Muscle of back (tissue), 11 donors: ENCODE data around the gene GUCY1A1. TPM values are rescaled to one million over a fixed set of nuclear protein-coding genes. Genes with fewer than 3 reads are reported as not detected.

Experiments used
- DNase-seq, 3 donors: peaks; one replicate each; pipeline versions ENCODE4 v3.0.0 to v3.0.0-alpha.2; 2013
- polyA plus RNA-seq, 10 donors: library from polyadenylated mRNA; unstranded; fragments of 120-200 nt; gene quantifications; one replicate each; pipeline ENCODE4 v1.2.1, GENCODE V29; 2013; ENCODE audit not compliant: insufficient read length in 10 of 10

GUCY1A1 gene
- polyA plus RNA-seq, 10 donors = 11.6 to 17.5 (median 14.5) TPM

DNA sequence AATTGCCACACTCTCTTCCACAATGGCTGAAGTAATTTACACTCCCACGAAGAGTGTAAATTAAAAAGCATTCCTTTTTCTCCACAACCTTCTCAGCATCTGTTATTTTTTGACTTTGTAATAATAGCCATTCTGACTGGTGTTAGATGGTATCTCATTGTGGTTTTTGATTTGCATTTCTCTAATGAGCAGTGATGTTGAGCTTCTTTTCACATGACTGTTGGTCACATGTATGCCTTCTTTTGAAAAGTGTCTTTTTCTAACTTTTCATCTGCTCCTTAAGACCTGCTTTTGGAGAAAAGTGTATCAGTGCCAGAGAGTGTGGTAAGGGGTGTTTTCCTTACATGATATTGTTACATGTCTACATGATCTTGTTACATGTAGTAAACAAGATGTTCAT, 25.7 kb downstream of the GUCY1A1 start:
- no peak for DNase-seq

- DNase-seq = peak in 1 of 3 donors; percentile 7
These were observed 26.5 kb downstream of the GUCY1A1 start for GRCh38 chr4:155693015-155693663.

GRCh38 chr4:155694100-155694785, 27.6 kb downstream of the GUCY1A1 start:
- no peak for DNase-seq

DNA sequence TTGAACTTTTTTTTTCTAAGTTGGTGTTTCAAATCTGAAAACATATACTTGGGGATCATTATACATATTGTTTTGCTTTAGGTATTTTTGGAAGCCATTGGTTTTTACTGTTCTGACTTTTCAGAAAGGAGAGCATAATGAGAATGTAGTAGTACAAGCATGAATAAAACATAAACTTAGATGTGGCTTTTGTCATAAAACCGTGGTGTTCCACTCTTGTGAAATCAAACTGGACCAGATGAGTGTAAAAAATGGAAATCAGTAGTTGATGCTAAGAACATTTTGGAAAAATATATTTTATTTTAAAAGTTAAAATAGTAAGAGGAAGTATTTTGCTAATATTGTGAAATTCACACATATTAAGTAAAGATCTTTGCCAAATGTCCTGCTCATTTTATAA, 29.6 kb downstream of the GUCY1A1 start:
- DNase-seq = no peak

DNA sequence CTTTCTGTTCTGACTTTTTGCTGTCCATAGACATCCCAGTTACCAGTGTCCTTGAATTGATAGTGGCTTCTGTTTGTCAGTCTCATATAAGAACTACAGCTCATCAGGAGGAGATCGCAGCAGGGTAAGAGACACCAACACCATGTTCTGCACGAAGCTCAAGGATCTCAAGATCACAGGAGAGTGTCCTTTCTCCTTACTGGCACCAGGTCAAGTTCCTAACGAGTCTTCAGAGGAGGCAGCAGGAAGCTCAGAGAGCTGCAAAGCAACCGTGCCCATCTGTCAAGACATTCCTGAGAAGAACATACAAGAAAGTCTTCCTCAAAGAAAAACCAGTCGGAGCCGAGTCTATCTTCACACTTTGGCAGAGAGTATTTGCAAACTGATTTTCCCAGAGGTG, 30.1 kb downstream of the GUCY1A1 start:
- DNase-seq = no peak

DNA sequence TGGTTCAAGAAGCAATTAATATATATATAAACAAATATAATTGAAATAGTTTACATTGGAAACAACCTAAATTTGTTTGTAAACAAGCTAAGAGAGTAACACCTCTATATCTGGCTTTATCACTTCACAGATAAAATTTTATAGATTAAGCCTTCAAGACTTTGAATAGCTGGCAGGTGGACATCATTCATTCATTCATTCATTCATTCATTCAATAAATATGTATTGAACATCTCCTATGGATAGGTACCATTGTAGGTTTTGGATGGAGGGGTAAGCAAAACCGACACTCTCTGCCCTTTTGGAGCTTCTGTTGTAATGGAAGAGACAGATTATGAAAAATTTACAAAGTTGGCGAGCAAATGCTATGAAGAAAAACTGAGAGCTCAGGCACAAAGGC, 35.2 kb downstream of the GUCY1A1 start:
- no peak for DNase-seq

GRCh38 chr4:155703486-155704247, 37.0 kb downstream of the GUCY1A1 start:
- DNase-seq = no peak

GRCh38 chr4:155704841-155705404, 38.3 kb downstream of the GUCY1A1 start:
- DNase-seq = no peak

DNA sequence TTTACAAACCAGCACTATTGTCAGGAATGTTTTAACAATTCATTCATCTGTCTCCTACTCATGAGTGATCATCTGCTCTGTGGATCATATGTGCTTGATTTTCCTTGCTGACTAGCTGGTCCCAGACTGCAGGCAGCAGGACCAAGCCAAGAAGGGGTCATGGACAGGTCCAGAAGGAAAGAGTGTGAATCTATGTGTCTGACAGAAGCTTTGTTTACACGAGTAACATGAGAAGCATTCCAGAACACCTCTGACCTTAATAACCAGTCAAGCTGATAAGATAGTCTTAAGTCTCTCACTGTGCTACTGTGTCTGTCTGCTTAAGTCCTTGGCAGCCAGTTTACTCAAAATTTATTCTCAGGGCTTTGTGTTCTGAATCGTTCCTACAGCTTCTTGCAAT, 39.0 kb downstream of the GUCY1A1 start:
- peak; percentile 9 to 37 (median 23) for DNase-seq

DNA sequence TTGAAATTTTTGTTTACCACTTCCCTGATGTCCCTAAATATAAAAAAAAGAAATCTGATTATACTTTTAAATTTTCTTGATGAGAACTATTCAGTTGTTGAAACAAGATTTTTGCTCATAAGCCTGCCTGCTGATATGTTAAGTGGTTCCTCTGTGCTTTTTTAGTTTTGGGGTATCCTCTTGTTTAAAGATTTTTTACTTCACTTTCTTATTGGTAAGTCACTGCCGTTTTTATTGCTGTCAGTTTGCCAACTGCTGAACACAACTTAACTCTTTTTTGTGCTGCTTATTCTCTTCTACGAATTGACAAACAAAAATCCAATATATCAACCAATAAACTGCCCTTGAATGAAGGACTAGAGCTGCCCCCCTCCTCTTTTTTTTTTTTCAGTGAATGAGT, 39.5 kb downstream of the GUCY1A1 start:
- DNase-seq = no peak

DNA sequence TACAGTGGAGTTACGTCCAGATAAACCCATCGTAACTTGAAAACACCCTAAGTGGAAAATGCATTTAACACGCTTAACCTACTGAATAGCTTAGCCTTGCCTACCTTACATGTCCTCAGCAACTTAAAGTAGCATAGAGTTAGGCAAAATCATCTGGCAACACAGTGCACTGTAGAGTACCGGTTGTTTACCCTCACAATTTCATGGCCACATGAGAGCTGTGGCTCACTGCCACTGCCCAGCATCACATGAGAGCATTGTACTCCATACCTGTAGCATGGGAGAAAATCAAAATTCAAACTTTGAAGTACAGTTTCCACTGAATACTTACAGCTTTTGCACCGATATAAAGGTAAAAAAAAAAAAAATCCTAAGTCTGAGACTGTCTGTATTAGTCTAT, 40.6 kb downstream of the GUCY1A1 start:
- no peak for DNase-seq

DNA sequence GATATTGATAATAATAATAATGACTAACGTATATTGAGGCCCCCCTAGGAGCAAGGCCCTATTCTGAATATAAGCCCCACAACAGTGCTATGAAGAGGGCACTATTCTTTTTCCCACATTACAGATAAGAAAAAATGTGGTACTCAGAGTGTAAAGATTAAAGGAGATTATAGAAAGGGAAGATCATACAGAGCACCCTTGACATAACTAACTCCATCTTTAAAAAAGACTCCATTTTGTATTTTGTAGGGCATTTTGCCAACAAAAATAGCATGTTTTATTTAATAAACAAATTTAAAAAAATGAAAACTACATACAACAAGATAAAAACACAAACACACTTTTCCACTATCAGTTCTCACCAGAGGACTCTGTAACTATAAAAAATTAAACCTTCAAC, 42.1 kb downstream of the GUCY1A1 start:
- no peak for DNase-seq

DNA sequence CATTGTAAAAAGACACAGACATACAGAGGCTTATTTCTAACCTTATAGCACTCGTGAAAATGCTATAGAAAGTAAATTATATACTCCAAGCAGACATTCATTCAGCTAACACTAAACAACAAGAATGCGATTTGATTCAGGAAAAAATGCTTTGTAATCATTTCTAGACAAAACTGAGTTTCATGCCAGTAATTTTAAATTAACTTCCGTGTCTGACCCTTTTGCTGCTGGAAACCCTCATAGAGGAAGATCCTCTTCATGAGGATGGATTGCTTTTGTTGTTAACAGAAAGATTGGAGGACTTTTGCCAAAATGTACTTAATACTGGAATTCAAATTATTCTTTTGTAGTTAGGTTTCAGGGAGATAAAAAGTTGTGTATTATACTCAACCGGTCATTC, 43.3 kb downstream of the GUCY1A1 start:
- no peak for DNase-seq

GRCh38 chr4:155711556-155711955, 44.9 kb downstream of the GUCY1A1 start:
- DNase-seq = no peak

GRCh38 chr4:155712846-155713245, 46.2 kb downstream of the GUCY1A1 start:
- no peak for DNase-seq

DNA sequence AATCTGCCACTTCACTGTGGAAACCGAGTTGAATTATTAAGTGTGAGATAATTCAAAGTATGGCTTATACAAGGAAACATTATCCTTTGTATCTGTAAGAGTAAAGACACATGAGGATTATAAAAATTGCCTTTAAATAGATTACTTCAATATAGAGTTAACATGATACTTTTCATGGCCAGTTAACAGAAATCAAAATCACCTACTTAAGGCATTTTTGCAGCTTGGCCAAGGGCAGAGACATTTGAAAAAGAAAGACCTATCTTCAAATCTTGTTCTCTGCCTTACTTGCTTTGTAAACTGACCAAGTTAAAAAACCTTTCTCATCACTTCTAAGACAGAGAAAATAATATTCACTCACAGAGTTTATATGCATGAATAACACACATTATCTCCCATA, 47.3 kb downstream of the GUCY1A1 start:
- no peak for DNase-seq

- DNase-seq = no peak
These were observed 55.7 kb downstream of the GUCY1A1 start for GRCh38 chr4:155722336-155722735.

DNA sequence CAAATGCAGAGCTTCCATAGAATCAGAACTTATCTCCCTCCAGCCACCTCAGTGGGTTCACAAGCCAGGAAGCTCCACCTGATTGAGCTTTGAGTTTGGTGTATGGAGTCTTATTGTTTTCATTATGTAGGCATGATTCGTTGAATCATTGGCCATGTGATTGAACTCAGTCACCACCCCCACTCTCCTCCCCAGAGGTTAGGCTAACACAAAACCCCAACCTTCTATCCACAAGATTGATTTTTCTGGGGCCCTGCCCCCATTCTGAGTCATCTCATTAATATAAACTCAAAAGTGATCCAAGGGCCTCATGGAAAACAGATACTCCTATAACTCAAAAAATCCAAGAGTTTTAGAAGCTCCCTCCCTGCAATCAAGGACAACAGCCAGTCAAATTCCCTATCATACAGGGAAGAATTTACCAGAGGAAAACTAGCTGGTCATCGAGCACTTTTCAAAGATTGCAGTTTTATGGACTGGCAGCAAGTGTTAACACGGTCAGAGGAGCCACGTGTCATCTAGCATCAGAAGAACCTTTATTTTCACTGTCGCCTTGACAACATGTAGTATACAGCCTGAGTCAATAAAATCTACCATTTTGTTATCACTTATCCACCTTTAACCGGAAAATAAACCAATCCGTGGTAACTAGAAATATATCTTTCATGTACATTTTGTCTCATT, 56.3 kb downstream of the GUCY1A1 start:
- peak in 1 of 3 donors; percentile 58 for DNase-seq

DNA sequence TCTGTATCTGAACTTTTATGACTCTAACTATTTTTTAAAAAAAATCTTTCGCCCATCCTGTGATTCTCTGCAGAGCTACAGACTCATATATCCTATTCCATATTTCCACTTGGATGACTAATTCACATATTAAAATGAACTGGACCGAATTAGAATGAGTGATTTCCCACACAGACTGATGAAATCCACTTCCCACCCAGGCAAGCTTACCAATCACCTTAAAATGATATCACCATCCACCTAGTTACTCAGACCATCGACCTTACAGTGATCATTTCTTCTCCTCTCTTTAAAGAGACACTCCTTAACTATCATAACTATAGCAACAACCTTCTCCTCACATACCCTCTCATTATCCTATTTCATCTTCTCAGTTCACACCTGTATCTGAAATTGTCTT, 58.1 kb downstream of the GUCY1A1 start:
- DNase-seq = no peak

- peak in 1 of 3 donors; percentile 21 for DNase-seq
These were observed 67.4 kb downstream of the GUCY1A1 start for GRCh38 chr4:155734065-155734464.

- no peak for DNase-seq
These were observed 68.3 kb downstream of the GUCY1A1 start for GRCh38 chr4:155734951-155735350.

DNA sequence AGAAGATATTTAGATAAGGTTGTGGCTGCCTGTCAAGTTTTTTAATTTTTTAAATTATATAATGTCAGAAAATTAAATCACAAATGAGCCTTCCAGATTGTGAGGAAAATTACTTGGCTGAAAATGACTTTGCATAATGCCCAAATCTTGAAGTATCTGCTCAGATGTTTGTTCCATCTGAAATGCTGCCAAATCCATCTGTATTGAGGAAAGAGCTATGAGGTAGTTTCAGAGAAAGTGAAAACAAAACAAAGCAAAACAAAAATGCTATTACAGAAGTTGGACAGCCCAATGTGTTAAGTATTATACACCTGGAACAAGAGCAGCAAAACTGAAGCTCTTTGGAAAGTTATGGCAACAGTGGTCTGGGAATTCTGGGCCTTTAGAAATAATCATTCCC, 68.8 kb downstream of the GUCY1A1 start:
- peak; percentile 7 to 40 (median 17) for DNase-seq
